Measurements from ENCODE around the gene ADORA3.

ADORA3 gene

GRCh38 chr1:111505641-111506119, 2.2 kb upstream of the ADORA3 start:
- H3K4me1 ChIP-seq (ENCODE audit: control insufficient read depth, insufficient read depth, low read length), result peaks cover 17% of the 10 kb centered on the region
- no peak overlapping the region for H3K9ac ChIP-seq (ENCODE audit: low read depth, low read length)
- H3K36me3 ChIP-seq (ENCODE audit: insufficient read depth, low read length), result no peaks in the 10 kb centered on the region
- no peaks in the 10 kb centered on the region for H3K9me3 ChIP-seq (replicated peaks; ENCODE audit: low read length)
- H3K27me3 ChIP-seq (ENCODE audit: control insufficient read depth, insufficient read depth, low read length), result peaks cover 23% of the 10 kb centered on the region
- no peak overlapping the region for H3K4me2 ChIP-seq (ENCODE audit: low read length)
- H3K4me3 ChIP-seq (ENCODE audit: low read length), result no peak overlapping the region

- peaks cover 17% of the 10 kb centered on the region for H3K4me1 ChIP-seq (ENCODE audit: control insufficient read depth, insufficient read depth, low read length)
- H3K9ac ChIP-seq (ENCODE audit: low read depth, low read length), result no peak overlapping the region
- H3K4me2 ChIP-seq (ENCODE audit: low read length), result no peak overlapping the region
- H3K9me3 ChIP-seq (replicated peaks; ENCODE audit: low read length), result no peaks in the 10 kb centered on the region
- peaks cover 37% of the 10 kb centered on the region for H3K27me3 ChIP-seq (ENCODE audit: control insufficient read depth, insufficient read depth, low read length)
- no peaks in the 10 kb centered on the region for H3K36me3 ChIP-seq (ENCODE audit: insufficient read depth, low read length)
- H3K4me3 ChIP-seq (ENCODE audit: low read length), result no peak overlapping the region
Observed at GRCh38 chr1:111504097-111504496, 664 bp upstream of the ADORA3 start.

- no peak overlapping the region for H3K9ac ChIP-seq (ENCODE audit: low read depth, low read length)
- H3K9me3 ChIP-seq (replicated peaks; ENCODE audit: low read length), result no peaks in the 10 kb centered on the region
- H3K4me1 ChIP-seq (ENCODE audit: control insufficient read depth, insufficient read depth, low read length), result no peaks in the 10 kb centered on the region
- no peak overlapping the region for H3K4me3 ChIP-seq (ENCODE audit: low read length)
- peaks cover 52% of the 10 kb centered on the region for H3K27me3 ChIP-seq (ENCODE audit: control insufficient read depth, insufficient read depth, low read length)
- H3K36me3 ChIP-seq (ENCODE audit: insufficient read depth, low read length), result no peaks in the 10 kb centered on the region
- H3K4me2 ChIP-seq (ENCODE audit: low read length), result no peak overlapping the region
Observed at GRCh38 chr1:111501645-111502044, 1.8 kb downstream of the ADORA3 start.

GRCh38 chr1:111499026-111499785, 4.2 kb downstream of the ADORA3 start:
- Histone ChIP-seq H3K27me3 (ENCODE audit: control insufficient read depth, insufficient read depth, low read length) (peaks cover 57% of the 10 kb centered on the region), H3K36me3 (ENCODE audit: insufficient read depth, low read length) (no peaks in the 10 kb centered on the region), H3K4me1 (ENCODE audit: control insufficient read depth, insufficient read depth, low read length) (no peaks in the 10 kb centered on the region), H3K4me2 (ENCODE audit: low read length) (no peak overlapping the region), H3K9me3 (replicated peaks; ENCODE audit: low read length) (no peaks in the 10 kb centered on the region), H3K4me3 (ENCODE audit: low read length) (no peak overlapping the region), H3K9ac (ENCODE audit: low read depth, low read length) (no peak overlapping the region)

GRCh38 chr1:111497592-111497991, 5.8 kb downstream of the ADORA3 start:
- Histone ChIP-seq H3K36me3 (ENCODE audit: insufficient read depth, low read length) (no peaks in the 10 kb centered on the region), H3K4me2 (ENCODE audit: low read length) (no peak overlapping the region), H3K4me3 (ENCODE audit: low read length) (no peak overlapping the region), H3K27me3 (ENCODE audit: control insufficient read depth, insufficient read depth, low read length) (peaks cover 60% of the 10 kb centered on the region), H3K4me1 (ENCODE audit: control insufficient read depth, insufficient read depth, low read length) (no peaks in the 10 kb centered on the region), H3K9ac (ENCODE audit: low read depth, low read length) (no peak overlapping the region), H3K9me3 (replicated peaks; ENCODE audit: low read length) (no peaks in the 10 kb centered on the region)

GRCh38 chr1:111496398-111496797, 7.0 kb downstream of the ADORA3 start:
- H3K4me1 ChIP-seq (ENCODE audit: control insufficient read depth, insufficient read depth, low read length), result no peaks in the 10 kb centered on the region
- no peak overlapping the region for H3K4me3 ChIP-seq (ENCODE audit: low read length)
- peaks cover 61% of the 10 kb centered on the region for H3K27me3 ChIP-seq (ENCODE audit: control insufficient read depth, insufficient read depth, low read length)
- H3K9me3 ChIP-seq (replicated peaks; ENCODE audit: low read length), result no peaks in the 10 kb centered on the region
- H3K4me2 ChIP-seq (ENCODE audit: low read length), result no peak overlapping the region
- no peak overlapping the region for H3K9ac ChIP-seq (ENCODE audit: low read depth, low read length)
- no peaks in the 10 kb centered on the region for H3K36me3 ChIP-seq (ENCODE audit: insufficient read depth, low read length)

GRCh38 chr1:111491070-111491469, 12.4 kb downstream of the ADORA3 start:
- peaks cover 5% of the 10 kb centered on the region for H3K4me1 ChIP-seq (ENCODE audit: control insufficient read depth, insufficient read depth, low read length)
- H3K27me3 ChIP-seq (ENCODE audit: control insufficient read depth, insufficient read depth, low read length), result peaks cover 45% of the 10 kb centered on the region
- no peaks in the 10 kb centered on the region for H3K9me3 ChIP-seq (replicated peaks; ENCODE audit: low read length)
- H3K9ac ChIP-seq (ENCODE audit: low read depth, low read length), result no peak overlapping the region
- H3K36me3 ChIP-seq (ENCODE audit: insufficient read depth, low read length), result no peaks in the 10 kb centered on the region
- H3K4me2 ChIP-seq (ENCODE audit: low read length), result no peak overlapping the region
- H3K4me3 ChIP-seq (ENCODE audit: low read length), result no peak overlapping the region

- Histone ChIP-seq H3K4me2 (ENCODE audit: low read length) (no peak overlapping the region), H3K36me3 (ENCODE audit: insufficient read depth, low read length) (no peaks in the 10 kb centered on the region), H3K4me3 (ENCODE audit: low read length) (no peak overlapping the region), H3K9ac (ENCODE audit: low read depth, low read length) (no peak overlapping the region), H3K27me3 (ENCODE audit: control insufficient read depth, insufficient read depth, low read length) (peaks cover 39% of the 10 kb centered on the region), H3K4me1 (ENCODE audit: control insufficient read depth, insufficient read depth, low read length) (peaks cover 5% of the 10 kb centered on the region), H3K9me3 (replicated peaks; ENCODE audit: low read length) (no peaks in the 10 kb centered on the region)
Observed at GRCh38 chr1:111490220-111490619, 13.2 kb downstream of the ADORA3 start.

- Histone ChIP-seq H3K27me3 (ENCODE audit: control insufficient read depth, insufficient read depth, low read length) (peaks cover 39% of the 10 kb centered on the region), H3K4me1 (ENCODE audit: control insufficient read depth, insufficient read depth, low read length) (peaks cover 5% of the 10 kb centered on the region), H3K9ac (ENCODE audit: low read depth, low read length) (no peak overlapping the region), H3K4me3 (ENCODE audit: low read length) (no peak overlapping the region), H3K4me2 (ENCODE audit: low read length) (no peak overlapping the region), H3K36me3 (ENCODE audit: insufficient read depth, low read length) (no peaks in the 10 kb centered on the region), H3K9me3 (replicated peaks; ENCODE audit: low read length) (no peaks in the 10 kb centered on the region)
Observed at GRCh38 chr1:111489604-111490003, 13.8 kb downstream of the ADORA3 start.

GRCh38 chr1:111488669-111489068, 14.8 kb downstream of the ADORA3 start:
- Histone ChIP-seq H3K4me1 (ENCODE audit: control insufficient read depth, insufficient read depth, low read length) (peaks cover 5% of the 10 kb centered on the region), H3K27me3 (ENCODE audit: control insufficient read depth, insufficient read depth, low read length) (peaks cover 32% of the 10 kb centered on the region), H3K9ac (ENCODE audit: low read depth, low read length) (no peak overlapping the region), H3K9me3 (replicated peaks; ENCODE audit: low read length) (no peaks in the 10 kb centered on the region), H3K4me3 (ENCODE audit: low read length) (no peak overlapping the region), H3K36me3 (ENCODE audit: insufficient read depth, low read length) (no peaks in the 10 kb centered on the region), H3K4me2 (ENCODE audit: low read length) (no peak overlapping the region)

GRCh38 chr1:111487133-111487532, 16.3 kb downstream of the ADORA3 start:
- Histone ChIP-seq H3K27me3 (ENCODE audit: control insufficient read depth, insufficient read depth, low read length) (peaks cover 28% of the 10 kb centered on the region), H3K4me3 (ENCODE audit: low read length) (no peak overlapping the region), H3K9ac (ENCODE audit: low read depth, low read length) (no peak overlapping the region), H3K36me3 (ENCODE audit: insufficient read depth, low read length) (no peaks in the 10 kb centered on the region), H3K4me1 (ENCODE audit: control insufficient read depth, insufficient read depth, low read length) (peaks cover 11% of the 10 kb centered on the region), H3K4me2 (ENCODE audit: low read length) (no peak overlapping the region), H3K9me3 (replicated peaks; ENCODE audit: low read length) (no peaks in the 10 kb centered on the region)

- Histone ChIP-seq H3K4me2 (ENCODE audit: low read length) (no peak overlapping the region), H3K9ac (ENCODE audit: low read depth, low read length) (no peak overlapping the region), H3K4me1 (ENCODE audit: control insufficient read depth, insufficient read depth, low read length) (peaks cover 11% of the 10 kb centered on the region)
Observed at GRCh38 chr1:111486431-111486830, 17.0 kb downstream of the ADORA3 start.

More at GRCh38 chr1:111486431-111486830, 17.0 kb downstream of the ADORA3 start:
- H3K27me3 ChIP-seq (ENCODE audit: control insufficient read depth, insufficient read depth, low read length), result peaks cover 24% of the 10 kb centered on the region
- H3K9me3 ChIP-seq (replicated peaks; ENCODE audit: low read length), result no peaks in the 10 kb centered on the region
- no peak overlapping the region for H3K4me3 ChIP-seq (ENCODE audit: low read length)
- H3K36me3 ChIP-seq (ENCODE audit: insufficient read depth, low read length), result no peaks in the 10 kb centered on the region

Measured in skeletal muscle satellite cell (primary cell).